HEK293 (cell line): ENCODE data around the gene GAL3ST1.

Experiments used
- OSR2 ChIP-seq: fragments of 450-650 bp; formaldehyde crosslinking; IDR thresholded peaks from 2 replicates; pipeline ENCODE4 v1.5.1; 2016; ENCODE audit warnings: missing biosample characterization, missing genetic modification characterization
- REST ChIP-seq: fragments of 450-650 bp; formaldehyde crosslinking; IDR thresholded peaks from 2 replicates; pipeline ENCODE4 v1.5.1; 2016; ENCODE audit warnings: missing biosample characterization, missing genetic modification characterization
- YY2 ChIP-seq: fragments of 450-650 bp; formaldehyde crosslinking; IDR thresholded peaks from 2 replicates; pipeline ENCODE4 v1.5.1; 2016; ENCODE audit warnings: missing biosample characterization, missing genetic modification characterization
- ZNF133 ChIP-seq: fragments of 450-650 bp; formaldehyde crosslinking; IDR thresholded peaks from 2 replicates; pipeline ENCODE4 v1.5.1; 2016; ENCODE audit warnings: missing biosample characterization, missing genetic modification characterization
- ZNF248 ChIP-seq: fragments of 450-650 bp; formaldehyde crosslinking; IDR thresholded peaks from 2 replicates; pipeline ENCODE4 v1.5.1; 2017; ENCODE audit warnings: missing biosample characterization, missing genetic modification characterization
- ZNF501 ChIP-seq: fragments of 450-650 bp; formaldehyde crosslinking; IDR thresholded peaks from 2 replicates; pipeline ENCODE4 v1.5.1; 2016; ENCODE audit warnings: missing biosample characterization, missing genetic modification characterization
- ZNF600 ChIP-seq: fragments of 450-650 bp; formaldehyde crosslinking; IDR thresholded peaks from 2 replicates; pipeline ENCODE4 v1.5.1; 2016; ENCODE audit warnings: missing biosample characterization, missing genetic modification characterization
- ZNF677 ChIP-seq: fragments of 450-650 bp; IDR thresholded peaks from 2 replicates; pipeline ENCODE4 v1.5.0; 2018; ENCODE audit warnings: missing biosample characterization, mild to moderate bottlenecking, missing genetic modification characterization, moderate library complexity
- ZNF768 ChIP-seq: fragments of 450-650 bp; formaldehyde crosslinking; IDR thresholded peaks from 2 replicates; pipeline ENCODE4 v1.5.1; 2018; ENCODE audit warnings: missing biosample characterization, mild to moderate bottlenecking, missing genetic modification characterization
- TF ChIP-seq, protein P1 (sequence below): fragments of 450-650 bp; formaldehyde crosslinking; IDR thresholded peaks from 2 replicates; pipeline ENCODE4 v1.5.1; 2016; ENCODE audit warnings: missing biosample characterization, missing genetic modification characterization
- TF ChIP-seq, protein P2 (sequence below): fragments of 450-650 bp; formaldehyde crosslinking; IDR thresholded peaks from 2 replicates; pipeline ENCODE4 v1.5.1; 2016; ENCODE audit warnings: missing biosample characterization, missing genetic modification characterization

DNA sequence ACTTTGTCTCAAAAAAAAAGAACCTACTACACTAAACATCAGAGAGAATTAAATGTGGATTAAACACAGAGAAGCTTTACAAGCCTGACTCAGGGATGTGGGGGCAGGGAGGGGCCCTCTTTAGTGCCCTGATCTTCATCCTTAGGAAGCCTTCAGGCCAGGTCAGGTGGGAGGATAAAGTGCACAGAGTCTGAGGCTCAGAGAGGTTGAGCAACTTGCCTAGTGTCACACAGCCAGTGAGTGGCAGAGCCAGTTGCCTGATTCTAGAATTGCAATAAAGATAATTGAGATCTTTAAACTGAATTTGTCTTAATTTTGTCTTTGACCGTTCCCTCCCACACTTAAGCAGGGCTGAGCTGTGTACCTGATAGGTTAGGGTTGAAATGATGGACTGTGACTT is 35.1 kb downstream of the GAL3ST1 start:
- TF ChIP-seq REST (tag by site-specific recombination): no peak
- no peak for TF ChIP-seq ZNF133 (tag by site-specific recombination)
- TF ChIP-seq ZNF600 (tag by site-specific recombination): no peak
- no peak for TF ChIP-seq ZNF501 (tag by site-specific recombination)
- TF ChIP-seq, protein P1, sequence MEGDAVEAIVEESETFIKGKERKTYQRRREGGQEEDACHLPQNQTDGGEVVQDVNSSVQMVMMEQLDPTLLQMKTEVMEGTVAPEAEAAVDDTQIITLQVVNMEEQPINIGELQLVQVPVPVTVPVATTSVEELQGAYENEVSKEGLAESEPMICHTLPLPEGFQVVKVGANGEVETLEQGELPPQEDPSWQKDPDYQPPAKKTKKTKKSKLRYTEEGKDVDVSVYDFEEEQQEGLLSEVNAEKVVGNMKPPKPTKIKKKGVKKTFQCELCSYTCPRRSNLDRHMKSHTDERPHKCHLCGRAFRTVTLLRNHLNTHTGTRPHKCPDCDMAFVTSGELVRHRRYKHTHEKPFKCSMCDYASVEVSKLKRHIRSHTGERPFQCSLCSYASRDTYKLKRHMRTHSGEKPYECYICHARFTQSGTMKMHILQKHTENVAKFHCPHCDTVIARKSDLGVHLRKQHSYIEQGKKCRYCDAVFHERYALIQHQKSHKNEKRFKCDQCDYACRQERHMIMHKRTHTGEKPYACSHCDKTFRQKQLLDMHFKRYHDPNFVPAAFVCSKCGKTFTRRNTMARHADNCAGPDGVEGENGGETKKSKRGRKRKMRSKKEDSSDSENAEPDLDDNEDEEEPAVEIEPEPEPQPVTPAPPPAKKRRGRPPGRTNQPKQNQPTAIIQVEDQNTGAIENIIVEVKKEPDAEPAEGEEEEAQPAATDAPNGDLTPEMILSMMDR (tag by site-specific recombination): no peak
- TF ChIP-seq, protein P2, sequence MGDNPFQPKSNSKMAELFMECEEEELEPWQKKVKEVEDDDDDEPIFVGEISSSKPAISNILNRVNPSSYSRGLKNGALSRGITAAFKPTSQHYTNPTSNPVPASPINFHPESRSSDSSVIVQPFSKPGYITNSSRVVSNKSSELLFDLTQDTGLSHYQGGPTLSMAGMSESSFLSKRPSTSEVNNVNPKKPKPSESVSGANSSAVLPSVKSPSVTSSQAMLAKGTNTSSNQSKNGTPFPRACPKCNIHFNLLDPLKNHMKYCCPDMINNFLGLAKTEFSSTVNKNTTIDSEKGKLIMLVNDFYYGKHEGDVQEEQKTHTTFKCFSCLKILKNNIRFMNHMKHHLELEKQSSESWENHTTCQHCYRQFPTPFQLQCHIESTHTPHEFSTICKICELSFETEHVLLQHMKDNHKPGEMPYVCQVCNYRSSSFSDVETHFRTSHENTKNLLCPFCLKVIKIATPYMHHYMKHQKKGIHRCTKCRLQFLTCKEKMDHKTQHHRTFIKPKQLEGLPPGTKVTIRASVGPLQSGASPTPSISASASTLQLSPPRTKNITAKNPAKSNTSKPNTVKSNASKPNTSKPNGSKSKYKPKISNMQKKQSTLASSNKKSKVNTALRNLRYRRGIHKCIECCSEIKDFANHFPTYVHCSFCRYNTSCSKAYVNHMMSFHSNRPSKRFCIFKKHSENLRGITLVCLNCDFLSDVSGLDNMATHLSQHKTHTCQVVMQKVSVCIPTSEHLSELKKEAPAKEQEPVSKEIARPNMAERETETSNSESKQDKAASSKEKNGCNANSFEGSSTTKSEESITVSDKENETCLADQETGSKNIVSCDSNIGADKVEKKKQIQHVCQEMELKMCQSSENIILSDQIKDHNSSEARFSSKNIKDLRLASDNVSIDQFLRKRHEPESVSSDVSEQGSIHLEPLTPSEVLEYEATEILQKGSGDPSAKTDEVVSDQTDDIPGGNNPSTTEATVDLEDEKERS (tag by site-specific recombination): no peak
- peak; percentile 70; the same call in 1 of the 2 replicates for TF ChIP-seq ZNF768
- TF ChIP-seq ZNF677 (tag by site-specific recombination): no peak
- no peak for TF ChIP-seq OSR2 (tag by site-specific recombination)
- TF ChIP-seq ZNF248 (tag by site-specific recombination): no peak
- TF ChIP-seq YY2 (tag by site-specific recombination): no peak
